ENCODE data around the gene PANK2. TPM values are rescaled to one million over a fixed set of nuclear protein-coding genes. Genes with fewer than 3 reads are reported as not detected.

The PANK2 gene
- total RNA-seq, 2 donors from 2014 or later: 58.3 to 113 TPM

DNA sequence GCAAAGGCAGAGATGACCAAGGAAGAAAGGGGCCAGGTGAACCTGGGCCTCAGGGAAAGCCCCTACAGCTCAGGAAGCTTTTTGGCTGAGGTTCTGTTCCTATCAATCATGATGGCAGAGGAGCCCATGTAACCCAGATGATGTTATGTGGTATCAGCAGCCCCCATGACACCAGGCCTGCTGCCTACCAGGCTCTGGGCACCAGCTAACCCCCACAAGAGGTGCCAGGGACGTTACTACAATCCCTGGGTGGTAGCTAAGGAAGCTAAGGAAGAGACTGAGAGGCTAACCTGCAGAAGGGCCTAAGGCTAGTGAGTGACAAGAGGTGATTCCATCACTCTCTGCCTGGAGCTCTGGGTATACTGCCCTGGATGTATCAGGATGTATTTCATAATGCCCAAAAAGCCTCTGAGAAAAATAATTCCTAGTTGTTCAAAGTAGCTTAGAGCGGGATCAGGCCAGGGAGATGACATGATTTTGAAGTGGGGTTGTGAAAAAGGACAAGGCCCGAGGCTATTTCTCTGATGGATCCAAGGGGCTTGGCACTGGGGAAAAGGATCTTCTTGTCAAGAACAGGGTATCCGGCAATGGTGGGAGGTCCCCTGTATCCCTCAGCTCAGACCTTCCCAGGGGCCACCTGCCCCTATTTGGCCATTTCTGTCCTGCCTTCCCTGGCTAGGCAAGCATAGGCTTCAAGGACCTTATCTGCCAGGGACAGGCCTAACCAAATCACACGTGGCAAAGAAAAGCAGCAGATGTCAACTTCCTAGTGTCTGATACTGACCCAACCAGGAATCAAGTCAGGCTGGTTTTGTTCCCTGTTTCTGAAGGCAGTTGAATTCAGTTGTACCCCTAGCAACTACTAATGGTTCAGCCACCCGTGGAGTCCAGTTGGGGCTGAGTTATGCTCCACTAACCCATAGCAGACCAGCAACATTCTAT lies 41.3 kb downstream of the PANK2 start:
- H3K27ac ChIP-seq: peak overlapping the region; percentile 66 to 71
- H3K9me3 ChIP-seq: no peaks in the 10 kb centered on the region
- TF ChIP-seq, protein P1, sequence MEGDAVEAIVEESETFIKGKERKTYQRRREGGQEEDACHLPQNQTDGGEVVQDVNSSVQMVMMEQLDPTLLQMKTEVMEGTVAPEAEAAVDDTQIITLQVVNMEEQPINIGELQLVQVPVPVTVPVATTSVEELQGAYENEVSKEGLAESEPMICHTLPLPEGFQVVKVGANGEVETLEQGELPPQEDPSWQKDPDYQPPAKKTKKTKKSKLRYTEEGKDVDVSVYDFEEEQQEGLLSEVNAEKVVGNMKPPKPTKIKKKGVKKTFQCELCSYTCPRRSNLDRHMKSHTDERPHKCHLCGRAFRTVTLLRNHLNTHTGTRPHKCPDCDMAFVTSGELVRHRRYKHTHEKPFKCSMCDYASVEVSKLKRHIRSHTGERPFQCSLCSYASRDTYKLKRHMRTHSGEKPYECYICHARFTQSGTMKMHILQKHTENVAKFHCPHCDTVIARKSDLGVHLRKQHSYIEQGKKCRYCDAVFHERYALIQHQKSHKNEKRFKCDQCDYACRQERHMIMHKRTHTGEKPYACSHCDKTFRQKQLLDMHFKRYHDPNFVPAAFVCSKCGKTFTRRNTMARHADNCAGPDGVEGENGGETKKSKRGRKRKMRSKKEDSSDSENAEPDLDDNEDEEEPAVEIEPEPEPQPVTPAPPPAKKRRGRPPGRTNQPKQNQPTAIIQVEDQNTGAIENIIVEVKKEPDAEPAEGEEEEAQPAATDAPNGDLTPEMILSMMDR (IDR thresholded peaks at IDR 0.05): no peak
- peaks cover 2% of the 10 kb centered on the region for H3K36me3 ChIP-seq
- ATAC-seq (ENCODE audit: insufficient number of reproducible peaks, low FRiP score, low read depth): no peak
- H3K27me3 ChIP-seq (replicated peaks; ENCODE audit: insufficient read depth): no peaks in the 10 kb centered on the region
- peaks cover 45 to 69% of the 10 kb centered on the region in 2 donors for H3K4me1 ChIP-seq (ENCODE audit: control insufficient read depth in 1 of 2, low read depth in 2 of 2)
- no peak for DNase-seq (ENCODE audit: low spot score)
- H3K4me3 ChIP-seq: no peak overlapping the region

DNA sequence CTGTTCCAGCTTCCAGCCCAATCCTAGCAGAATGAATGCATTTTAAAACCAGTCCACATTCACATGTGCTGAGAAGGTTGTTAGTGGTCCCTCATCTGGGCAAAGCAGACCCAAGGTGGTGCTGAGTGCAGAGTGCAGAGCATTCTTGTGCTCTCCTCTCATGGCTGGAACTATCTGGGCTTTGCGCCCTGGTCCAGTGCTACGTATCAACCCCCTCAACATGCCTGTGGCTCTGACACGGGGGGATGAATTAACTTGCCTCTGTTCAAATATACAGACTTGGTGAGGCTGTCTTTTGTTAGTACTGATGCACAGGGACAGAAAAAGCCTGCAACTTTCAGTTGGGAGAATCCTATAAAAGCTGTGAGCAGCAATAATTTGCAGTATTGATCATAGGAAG lies 42.5 kb downstream of the PANK2 start:
- H3K36me3 ChIP-seq: peaks cover 2% of the 10 kb centered on the region
- TF ChIP-seq, protein P1 (IDR thresholded peaks at IDR 0.05): no peak
- ATAC-seq (ENCODE audit: insufficient number of reproducible peaks, low FRiP score, low read depth) (no peak), DNase-seq (ENCODE audit: low spot score) (no peak)
- H3K27ac ChIP-seq: peak overlapping the region; percentile 66 to 71
- no peaks in the 10 kb centered on the region for H3K27me3 ChIP-seq (replicated peaks; ENCODE audit: insufficient read depth)
- H3K9me3 ChIP-seq: no peaks in the 10 kb centered on the region
- peak overlapping the region; percentile 67 for H3K4me3 ChIP-seq
- H3K4me1 ChIP-seq (ENCODE audit: control insufficient read depth in 1 of 2, low read depth in 2 of 2): peaks cover 49 to 80% of the 10 kb centered on the region in 2 donors

DNA sequence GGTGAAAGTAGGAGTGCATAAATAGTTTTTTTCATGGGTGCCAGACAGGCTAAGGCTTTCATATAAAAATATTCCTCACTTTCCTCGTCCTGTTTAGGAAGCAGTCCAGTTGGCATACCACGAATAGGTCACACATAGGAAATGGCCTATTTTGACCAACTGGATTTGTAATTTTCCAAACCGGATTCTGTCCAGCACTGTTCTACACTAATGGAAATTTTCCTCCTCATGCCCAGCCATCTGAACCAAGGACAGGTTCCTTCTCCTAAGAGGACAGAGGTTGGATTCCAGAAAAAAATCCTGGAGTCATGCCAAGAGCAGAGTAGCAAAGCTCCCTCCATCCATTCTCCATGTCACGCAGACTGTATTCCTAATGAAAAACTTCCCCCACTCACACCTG lies 43.1 kb downstream of the PANK2 start:
- H3K27ac ChIP-seq: peak overlapping the region; percentile 66 to 71
- peak overlapping the region; percentile 67 for H3K4me3 ChIP-seq
- H3K27me3 ChIP-seq (replicated peaks; ENCODE audit: insufficient read depth): no peaks in the 10 kb centered on the region
- TF ChIP-seq, protein P1 (IDR thresholded peaks at IDR 0.05): no peak
- ATAC-seq (ENCODE audit: insufficient number of reproducible peaks, low FRiP score, low read depth): peak; percentile 29
- no peaks in the 10 kb centered on the region for H3K9me3 ChIP-seq
- DNase-seq (ENCODE audit: low spot score): no peak
- peaks cover 46 to 75% of the 10 kb centered on the region in 2 donors for H3K4me1 ChIP-seq (ENCODE audit: control insufficient read depth in 1 of 2, low read depth in 2 of 2)
- peaks cover 2% of the 10 kb centered on the region for H3K36me3 ChIP-seq

DNA sequence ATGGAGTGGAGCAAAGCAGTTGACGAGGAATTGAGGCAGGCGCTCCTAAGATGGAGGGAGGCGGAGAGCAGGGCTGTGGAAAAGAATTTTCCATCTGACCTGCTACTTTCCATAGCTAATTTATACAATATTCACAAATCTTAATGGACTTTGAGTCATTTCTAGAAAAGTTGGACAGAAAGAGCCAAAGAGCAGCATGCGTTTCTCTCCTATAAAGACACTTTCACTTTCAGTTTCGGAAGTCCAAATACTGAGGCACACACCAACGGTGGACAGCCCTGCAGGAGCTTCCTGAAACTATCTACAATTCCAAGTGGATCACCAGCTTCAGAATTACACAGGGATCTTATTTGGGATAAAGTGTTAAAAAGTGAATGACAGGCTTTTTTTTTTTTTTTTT lies 43.5 kb downstream of the PANK2 start:
- Histone ChIP-seq H3K36me3 (peaks cover 2% of the 10 kb centered on the region), H3K4me1 (ENCODE audit: control insufficient read depth in 1 of 2, low read depth in 2 of 2) (peaks cover 44 to 75% of the 10 kb centered on the region in 2 donors), H3K27ac (peak overlapping the region; percentile 66 to 71), H3K4me3 (peak overlapping the region; percentile 67), H3K27me3 (replicated peaks; ENCODE audit: insufficient read depth) (no peaks in the 10 kb centered on the region), H3K9me3 (no peaks in the 10 kb centered on the region)
- ATAC-seq (ENCODE audit: insufficient number of reproducible peaks, low FRiP score, low read depth) (no peak), DNase-seq (ENCODE audit: low spot score) (no peak)
- TF ChIP-seq, protein P1 (IDR thresholded peaks at IDR 0.05): no peak

DNA sequence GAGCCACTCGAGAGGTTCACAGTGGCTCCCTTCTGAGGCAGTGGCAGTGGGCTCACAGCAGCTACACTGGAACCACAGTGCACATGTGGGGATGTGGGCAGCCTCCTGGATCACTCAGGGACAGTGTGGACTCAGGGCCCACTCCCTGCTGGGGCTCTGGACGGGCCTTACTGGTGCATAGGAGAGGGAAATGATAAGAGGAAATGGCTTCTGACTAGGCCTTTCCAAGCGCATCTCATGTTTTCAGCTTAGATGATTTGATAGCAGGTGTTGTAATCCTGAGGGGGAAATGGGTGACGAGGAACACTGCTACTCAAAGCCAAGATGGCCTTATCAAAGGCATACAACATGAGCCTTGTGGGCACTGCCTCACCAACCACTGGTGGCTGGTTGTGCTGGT lies 44.0 kb downstream of the PANK2 start:
- Histone ChIP-seq H3K36me3 (peaks cover 2% of the 10 kb centered on the region), H3K27ac (peak overlapping the region; percentile 66 to 71), H3K27me3 (replicated peaks; ENCODE audit: insufficient read depth) (no peaks in the 10 kb centered on the region), H3K9me3 (no peaks in the 10 kb centered on the region), H3K4me1 (ENCODE audit: control insufficient read depth in 1 of 2, low read depth in 2 of 2) (peaks cover 38 to 75% of the 10 kb centered on the region in 2 donors), H3K4me3 (peak overlapping the region; percentile 67)
- DNase-seq (ENCODE audit: low spot score): no peak
- TF ChIP-seq, protein P1 (IDR thresholded peaks at IDR 0.05): no peak
- no peak for ATAC-seq (ENCODE audit: insufficient number of reproducible peaks, low FRiP score, low read depth)
